GM12874 (cell line): Measurements from ENCODE around the gene WDR77.

ENCODE experiments used
- CTCF ChIP-seq: IDR thresholded peaks from 2 replicates; pipeline ENCODE4 v1.5.1; 2011; ENCODE audit warnings: low read depth, mild to moderate bottlenecking, control low read depth, low read length, moderate library complexity; ENCODE audit not compliant: insufficient read depth

Gene WDR77

DNA sequence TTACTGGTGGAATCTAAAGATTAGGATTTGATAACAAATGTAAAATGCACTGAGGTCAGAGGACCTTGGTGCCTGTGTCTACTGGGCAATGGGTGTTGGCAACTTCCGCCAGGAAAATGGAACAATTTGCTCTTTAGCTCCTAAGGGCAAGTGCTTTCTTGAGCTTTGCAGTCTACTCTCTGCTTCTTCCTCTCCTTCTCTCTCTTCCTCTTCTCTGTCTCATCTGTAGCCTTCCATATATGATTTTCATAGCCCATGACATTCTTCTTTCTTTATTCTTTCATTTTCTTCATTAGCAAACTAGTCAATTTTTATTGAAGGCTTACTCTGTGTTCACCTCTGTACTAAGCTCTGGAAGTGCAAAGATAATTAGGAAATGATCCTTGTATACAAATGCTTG is 57.0 kb downstream of the WDR77 start:
- no peak for TF ChIP-seq CTCF
